Activated T-helper 1 cell treated with anti-CD3 and anti-CD28 coated beads, Interleukin-12 subunit alpha, Interleukin-12 subunit beta, Interleukin-2, Interleukin-4 antibody, amounts not matched to agents 30 ng/mL and 10 ng/mL and 1 ng/mL, durations not matched to agents 14 hours and 24 hours and 36 hours (primary cell): Measurements from ENCODE around the gene IL1F10. TPM values are rescaled to one million over a fixed set of nuclear protein-coding genes. Genes with fewer than 3 reads are reported as not detected.

Experiments used
- DNase-seq: peaks from one replicate; pipeline ENCODE4 v3.0.0; 2021; ENCODE audit warnings: low spot score
- H3K27ac Mint-ChIP-seq: one replicate; pipeline ENCODE4 v1.8.0; 2021; ENCODE audit warnings: mild to moderate bottlenecking, mixed read lengths
- H3K27me3 Mint-ChIP-seq: one replicate; pipeline ENCODE4 v1.8.0; 2022; ENCODE audit warnings: mild to moderate bottlenecking, moderate library complexity, mixed read lengths; ENCODE audit not compliant: insufficient read depth
- H3K36me3 Mint-ChIP-seq: one replicate; pipeline ENCODE4 v1.8.0; 2021; ENCODE audit warnings: low read depth, mixed read lengths
- H3K4me1 Mint-ChIP-seq: one replicate; pipeline ENCODE4 v1.8.0; 2021; ENCODE audit warnings: low read depth, mixed read lengths
- H3K4me3 Mint-ChIP-seq: one replicate; pipeline ENCODE4 v1.8.0; 2021; ENCODE audit warnings: mild to moderate bottlenecking, moderate library complexity, mixed read lengths
- H3K9me3 Mint-ChIP-seq: one replicate; pipeline ENCODE4 v1.8.0; 2021; ENCODE audit warnings: mixed read lengths
- intact Hi-C: fragments of 100-400 bp; cut with micrococcal nuclease; formaldehyde crosslinking; loops from one replicate; pipeline ENCODE4 v1.15.1; 2024
- total RNA-seq: library from RNA; stranded (reverse); gene quantifications from 2 replicates; pipeline ENCODE4 v1.2.3, GENCODE V29; 2022

The IL1F10 gene
- total RNA-seq, 1 donor from 2014 or later, result not detected

DNA sequence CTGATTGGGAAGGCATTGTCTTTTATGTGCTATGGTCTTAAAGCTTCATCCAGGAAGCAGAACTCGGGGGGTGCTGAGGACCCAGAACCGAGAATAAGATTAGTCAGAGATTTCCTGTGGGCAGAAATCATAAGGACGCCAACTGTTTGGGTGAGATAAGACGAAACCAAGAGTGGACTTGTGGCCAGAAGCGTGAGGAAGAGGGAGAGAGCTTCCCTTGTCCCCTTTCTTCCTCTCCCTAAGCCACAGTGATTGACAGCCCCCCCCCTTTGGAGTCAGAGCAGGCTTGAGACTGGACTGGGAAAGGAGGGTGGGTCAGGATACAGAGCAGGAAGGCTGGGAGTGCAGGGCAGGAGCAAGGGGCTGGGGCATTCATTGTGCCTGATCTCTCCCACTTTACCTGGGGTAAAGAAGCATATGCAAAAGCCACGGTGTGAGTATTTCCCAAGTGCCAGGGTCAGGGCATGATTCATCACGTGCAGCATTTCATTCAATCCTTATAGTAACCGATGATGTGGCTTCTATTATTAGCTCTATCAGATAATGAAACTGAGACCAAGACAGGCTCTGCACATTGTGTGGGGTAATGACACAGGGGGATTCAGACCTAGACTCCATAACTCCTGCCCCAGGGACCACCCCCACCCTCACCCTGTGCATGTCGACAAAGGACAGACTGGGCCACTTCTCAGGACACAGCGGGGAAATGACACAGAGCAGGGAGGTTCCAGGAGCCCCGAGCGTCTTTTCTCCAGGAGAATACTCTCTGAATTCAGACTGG is 56.6 kb downstream of the IL1F10 start:
- H3K4me3 Mint-ChIP-seq, result peak overlapping the region; percentile 29
- peaks cover 7% of the 10 kb centered on the region for H3K27me3 Mint-ChIP-seq
- H3K36me3 Mint-ChIP-seq, result no peaks in the 10 kb centered on the region
- peaks cover 59% of the 10 kb centered on the region for H3K4me1 Mint-ChIP-seq
- intact Hi-C loops, result loop anchor here (2.0 kb wide), 1 partner anchor 20 kb away; no protein-coding TSS in a partner anchor
- H3K27ac Mint-ChIP-seq, result no peak overlapping the region
- DNase-seq, result no peak
- H3K9me3 Mint-ChIP-seq, result no peaks in the 10 kb centered on the region

Other genes starting within 250 kb of the IL1F10 start
- gene IL1B, start 231.2 kb upstream of the IL1F10 start, total RNA-seq, result 0.23 and 0.44 TPM in 2 replicates
- not detected in 2 replicates for gene IL37, start 156.8 kb upstream of the IL1F10 start, total RNA-seq
- gene IL36G, start 90.0 kb upstream of the IL1F10 start, total RNA-seq, result not detected in 2 replicates
- not detected in 2 replicates for gene IL36A, start 62.5 kb upstream of the IL1F10 start, total RNA-seq
- gene IL36B, start 15.1 kb upstream of the IL1F10 start, total RNA-seq, result not detected in 2 replicates
- gene IL36RN, start 8.8 kb upstream of the IL1F10 start, total RNA-seq, result not detected in 2 replicates
- gene IL1RN, start 59.6 kb downstream of the IL1F10 start, total RNA-seq, result 4.2 and 4.7 TPM in 2 replicates
- gene PSD4, start 106.0 kb downstream of the IL1F10 start, total RNA-seq, result 249 and 257 TPM in 2 replicates
- 0.70 and 1.6 TPM in 2 replicates for gene PAX8, start 211.0 kb downstream of the IL1F10 start, total RNA-seq